ENCODE data around the gene FHAD1. TPM values are rescaled to one million over a fixed set of nuclear protein-coding genes. Genes with fewer than 3 reads are reported as not detected.

FHAD1 gene
- total RNA-seq, 4 donors from 2014 or later = not detected

DNA sequence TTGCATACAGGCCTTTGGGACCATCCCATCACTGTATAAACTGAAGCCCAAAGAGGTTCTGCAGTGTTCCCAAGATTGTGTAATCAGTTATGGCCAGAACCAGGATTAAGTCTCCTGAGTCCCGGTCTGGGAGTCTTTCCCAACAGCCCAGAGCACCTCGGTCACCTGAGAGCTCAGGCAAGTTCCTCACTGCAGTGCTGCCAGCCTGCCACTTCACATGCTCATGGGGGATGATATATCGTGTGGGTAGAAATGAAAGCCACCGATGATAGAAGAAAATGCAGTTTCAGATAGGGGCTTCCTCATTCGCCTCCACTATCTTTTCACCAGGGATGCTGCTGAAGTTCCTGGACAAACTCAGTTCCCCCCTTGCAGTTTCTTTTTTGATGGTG is 30.4 kb downstream of the FHAD1 start:
- no peaks in the 10 kb centered on the region for H3K36me3 ChIP-seq
- intact Hi-C loops (cut with DNase I; ENCODE audit: low total_unique reads) (loop anchor here (10.0 kb wide), 1 partner anchor 153 kb away; no protein-coding TSS in a partner anchor), in situ Hi-C loops (cut with MboI; ENCODE audit: low sequenced_read_pairs in 4 of 4) (loop anchor here in 1 of 4 donors (10.0 kb wide), 1 partner anchor 123 kb away; the partner anchor contains the start of gene TMEM51)
- no peak overlapping the region for H3K27ac ChIP-seq
- peaks cover 0 to 6% (median 0%) of the 10 kb centered on the region in 3 donors for H3K27me3 ChIP-seq
- H3K4me3 ChIP-seq = no peak overlapping the region
- DNase-seq (no peak), ATAC-seq (no peak)
- H3K4me1 ChIP-seq = no peaks in the 10 kb centered on the region
- TF ChIP-seq, protein P1, sequence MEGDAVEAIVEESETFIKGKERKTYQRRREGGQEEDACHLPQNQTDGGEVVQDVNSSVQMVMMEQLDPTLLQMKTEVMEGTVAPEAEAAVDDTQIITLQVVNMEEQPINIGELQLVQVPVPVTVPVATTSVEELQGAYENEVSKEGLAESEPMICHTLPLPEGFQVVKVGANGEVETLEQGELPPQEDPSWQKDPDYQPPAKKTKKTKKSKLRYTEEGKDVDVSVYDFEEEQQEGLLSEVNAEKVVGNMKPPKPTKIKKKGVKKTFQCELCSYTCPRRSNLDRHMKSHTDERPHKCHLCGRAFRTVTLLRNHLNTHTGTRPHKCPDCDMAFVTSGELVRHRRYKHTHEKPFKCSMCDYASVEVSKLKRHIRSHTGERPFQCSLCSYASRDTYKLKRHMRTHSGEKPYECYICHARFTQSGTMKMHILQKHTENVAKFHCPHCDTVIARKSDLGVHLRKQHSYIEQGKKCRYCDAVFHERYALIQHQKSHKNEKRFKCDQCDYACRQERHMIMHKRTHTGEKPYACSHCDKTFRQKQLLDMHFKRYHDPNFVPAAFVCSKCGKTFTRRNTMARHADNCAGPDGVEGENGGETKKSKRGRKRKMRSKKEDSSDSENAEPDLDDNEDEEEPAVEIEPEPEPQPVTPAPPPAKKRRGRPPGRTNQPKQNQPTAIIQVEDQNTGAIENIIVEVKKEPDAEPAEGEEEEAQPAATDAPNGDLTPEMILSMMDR (IDR thresholded peaks at IDR 0.05 in 4 of 5, conservative IDR thresholded peaks at IDR 0.05 in 1 of 5) = no peak
- TF ChIP-seq POLR2A (IDR thresholded peaks at IDR 0.05) = no peak
- H3K9me3 ChIP-seq = no peaks in the 10 kb centered on the region

DNA sequence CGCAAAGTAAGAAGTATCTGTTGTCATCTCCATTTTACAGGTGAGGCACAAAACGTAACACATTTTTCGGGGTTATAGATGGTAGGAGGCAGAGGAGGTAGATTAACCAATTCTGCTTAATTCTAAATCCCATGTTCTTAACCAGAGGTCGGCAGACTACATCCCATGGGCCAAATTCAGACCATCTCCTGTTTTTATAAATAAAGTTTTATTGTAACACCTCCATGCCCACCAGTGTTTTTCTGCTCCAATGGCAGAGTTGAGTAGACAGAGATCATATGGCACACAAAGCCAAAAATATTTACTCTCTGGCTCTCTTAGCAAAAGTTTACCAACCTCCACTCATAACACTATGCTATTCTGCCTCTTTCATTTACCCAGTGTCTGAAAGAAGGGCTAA is 30.9 kb downstream of the FHAD1 start:
- Histone ChIP-seq H3K4me1 (no peaks in the 10 kb centered on the region), H3K36me3 (no peaks in the 10 kb centered on the region), H3K27me3 (peaks cover 0 to 6% (median 0%) of the 10 kb centered on the region in 3 donors), H3K27ac (no peak overlapping the region), H3K4me3 (no peak overlapping the region), H3K9me3 (no peaks in the 10 kb centered on the region)
- TF ChIP-seq, protein P1 (IDR thresholded peaks at IDR 0.05 in 4 of 5, conservative IDR thresholded peaks at IDR 0.05 in 1 of 5) = no peak
- no peak for TF ChIP-seq POLR2A (IDR thresholded peaks at IDR 0.05)
- in situ Hi-C loops (cut with MboI; ENCODE audit: low sequenced_read_pairs in 4 of 4) (loop anchor here in 1 of 4 donors (10.0 kb wide), 1 partner anchor 123 kb away; the partner anchor contains the start of gene TMEM51), intact Hi-C loops (cut with DNase I; ENCODE audit: low total_unique reads) (loop anchor here (10.0 kb wide), 1 partner anchor 153 kb away; no protein-coding TSS in a partner anchor)
- DNase-seq (no peak), ATAC-seq (no peak)

DNA sequence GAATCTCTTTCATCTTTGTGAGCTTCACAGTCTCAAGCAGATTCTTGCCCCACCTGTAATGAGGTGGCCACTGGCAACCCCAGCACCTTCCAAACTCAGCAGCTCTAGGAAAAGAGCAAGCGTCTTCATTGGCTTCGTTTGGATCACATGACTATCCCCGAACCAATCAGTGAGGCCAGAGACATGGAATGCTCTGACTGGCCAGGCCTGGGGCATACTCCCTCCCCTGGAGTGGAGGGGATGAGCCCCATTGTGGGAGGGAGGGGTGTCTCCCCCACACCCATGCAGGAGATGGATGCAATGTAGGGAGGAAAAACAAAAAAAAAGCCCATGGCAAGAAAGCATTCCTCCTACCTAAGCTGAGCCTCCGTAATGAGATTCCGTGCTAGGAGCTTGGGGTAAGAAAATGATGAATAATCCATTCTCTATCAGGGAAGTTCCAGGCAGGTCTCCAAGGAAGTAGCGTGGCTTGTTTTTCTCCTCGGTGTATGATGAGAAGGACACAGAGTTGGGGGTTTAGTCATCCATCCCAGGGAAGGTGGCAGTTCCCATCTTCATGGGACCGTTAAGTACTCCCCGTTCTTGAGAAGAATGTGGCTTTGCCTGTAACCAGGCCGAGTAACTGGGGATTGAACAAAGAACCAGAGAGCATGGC is 32.7 kb downstream of the FHAD1 start:
- in situ Hi-C loops (cut with MboI; ENCODE audit: low sequenced_read_pairs in 4 of 4) (loop anchor here in 1 of 4 donors (10.0 kb wide), 1 partner anchor 125 kb away; the partner anchor contains the start of gene TMEM51), intact Hi-C loops (cut with DNase I; ENCODE audit: low total_unique reads) (loop anchor here (10.0 kb wide), 1 partner anchor 155 kb away; no protein-coding TSS in a partner anchor)
- H3K27ac ChIP-seq = no peak overlapping the region
- ATAC-seq = no peak
- no peak for DNase-seq
- H3K4me1 ChIP-seq = no peaks in the 10 kb centered on the region
- H3K27me3 ChIP-seq = no peaks in the 10 kb centered on the region
- no peak for TF ChIP-seq POLR2A (IDR thresholded peaks at IDR 0.05)
- TF ChIP-seq, protein P1 (IDR thresholded peaks at IDR 0.05 in 4 of 5, conservative IDR thresholded peaks at IDR 0.05 in 1 of 5) = no peak
- no peaks in the 10 kb centered on the region for H3K36me3 ChIP-seq
- no peak overlapping the region for H3K4me3 ChIP-seq
- no peaks in the 10 kb centered on the region for H3K9me3 ChIP-seq

DNA sequence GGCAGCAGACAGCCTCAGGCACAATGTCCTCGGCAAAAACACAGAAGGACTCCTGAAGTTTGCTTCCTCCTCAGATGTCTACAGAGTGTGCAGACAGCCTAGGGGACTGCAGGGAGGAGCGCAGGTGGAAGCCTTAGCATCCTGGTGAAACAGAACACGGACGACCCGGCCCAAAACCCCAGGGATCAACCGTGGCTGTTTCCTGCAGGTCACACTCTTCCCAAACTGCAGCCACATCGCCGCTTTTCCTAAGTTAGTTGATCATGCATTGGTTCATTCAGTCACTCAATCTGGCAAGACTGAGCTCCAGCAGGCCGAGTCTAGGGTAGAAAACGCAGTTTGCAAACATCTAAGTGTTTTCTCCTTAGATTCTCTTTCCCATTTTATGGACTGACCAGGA is 33.4 kb downstream of the FHAD1 start:
- in situ Hi-C loops (cut with MboI; ENCODE audit: low sequenced_read_pairs in 4 of 4) = no loop called here
- intact Hi-C loops (cut with DNase I; ENCODE audit: low total_unique reads) = no loop called here
- Histone ChIP-seq H3K9me3 (no peaks in the 10 kb centered on the region), H3K4me1 (no peaks in the 10 kb centered on the region), H3K4me3 (no peak overlapping the region), H3K27me3 (no peaks in the 10 kb centered on the region), H3K27ac (no peak overlapping the region), H3K36me3 (no peaks in the 10 kb centered on the region)
- DNase-seq (no peak), ATAC-seq (no peak)
- TF ChIP-seq POLR2A (IDR thresholded peaks at IDR 0.05) = no peak
- TF ChIP-seq, protein P1 (IDR thresholded peaks at IDR 0.05 in 4 of 5, conservative IDR thresholded peaks at IDR 0.05 in 1 of 5) = no peak
